HepG2 (cell line): ENCODE results near the gene CNIH3. TPM values are rescaled to one million over a fixed set of nuclear protein-coding genes. Genes with fewer than 3 reads are reported as not detected.

Source experiments
- ATAC-seq: fragments of 200-7000 bp; cut with Tn5 transposase; 3 replicates; pipeline ENCODE4 v1.9.1; 2020; ENCODE audit warnings: mild to moderate bottlenecking, moderate library complexity
- BruUV-seq: library from RNA; stranded (reverse); fragments of 400-500 nt; replicated peaks from 2 replicates; lab custom pipeline; 2021; lab: Mats Ljungman, UMichigan
- CTCF ChIA-PET: fragments of 300-600 bp; formaldehyde crosslinking; extraction: SDS; loops from one replicate; lab custom pipeline; 2021; ENCODE audit warnings: low total read pairs, inconsistent platforms, low intra/inter-chr PET ratio; lab: Yijun Ruan, JAX
- POLR2A ChIA-PET: fragments of 350-600 bp; sonication (Branson Sonifier 250); formaldehyde crosslinking; loops from one replicate; lab custom pipeline; 2020; ENCODE audit warnings: antibody characterized with exemption, inconsistent platforms; lab: Yijun Ruan, JAX
- DNase-seq: peaks from one replicate; pipeline ENCODE4 v3.0.0-alpha.2; 2015; ENCODE audit warnings: low spot score
- FAIRE-seq: peaks from 3 replicates; lab custom pipeline; 2011; peaks lifted over from hg19 to GRCh38; lab: Jason Lieb, UNC
- H2AFZ ChIP-seq: one replicate; pipeline ENCODE4 v1.6.1; 2011; ENCODE audit warnings: low read length, inconsistent platforms
- H3K27ac ChIP-seq: fragments of 300-600 bp; 3 replicates; pipeline ENCODE4 v1.8.0; 2011; ENCODE audit warnings: mixed run types, mild to moderate bottlenecking, mixed read lengths, low read length, inconsistent platforms; ENCODE audit not compliant: insufficient read depth; ENCODE audit errors: extremely low read length
- H3K27me3 ChIP-seq, 2 experiments: fragments of 200-600 bp in 1 of 2; 2 replicates in 1 of 2; 3 replicates in 1 of 2; pipeline versions ENCODE4 v1.6.0 to v1.8.0; 2011; ENCODE audit warnings: low read length in 2 of 2, mild to moderate bottlenecking in 2 of 2, moderate library complexity in 2 of 2, inconsistent platforms in 1 of 2; ENCODE audit not compliant: insufficient read depth in 2 of 2, control insufficient read depth in 1 of 2
- H3K36me3 ChIP-seq, 2 experiments: fragments of 200-600 bp in 1 of 2; replicated peaks in 1 of 2; 2 replicates in 1 of 2; 3 replicates in 1 of 2; pipeline versions ENCODE4 v1.5.1 to v1.8.0; 2011; ENCODE audit warnings: low read length in 2 of 2, inconsistent platforms in 1 of 2; ENCODE audit not compliant: insufficient read depth in 2 of 2, control insufficient read depth in 1 of 2
- H3K4me1 ChIP-seq: 2 replicates; pipeline ENCODE4 v1.5.1; 2012; ENCODE audit warnings: low read length, inconsistent platforms; ENCODE audit not compliant: insufficient read depth
- H3K4me2 ChIP-seq: 2 replicates; pipeline ENCODE4 v1.6.0; 2011; ENCODE audit warnings: low read depth, low read length, inconsistent platforms
- H3K4me3 ChIP-seq, 3 experiments: fragments of 200-600 bp in 1 of 3; sonication (generic), shearing (Covaris generic) in 1 of 3; replicated peaks in 1 of 3; 2 replicates each; pipeline ENCODE4 v1.5.1; 2011 to 2016; ENCODE audit warnings: low read length in 3 of 3, inconsistent platforms in 2 of 3, low read depth in 2 of 3, mild to moderate bottlenecking in 2 of 3, control low read depth in 1 of 3, mixed read lengths in 1 of 3; ENCODE audit not compliant: insufficient read depth in 1 of 3
- H3K79me2 ChIP-seq: one replicate; pipeline ENCODE4 v1.6.1; 2011; ENCODE audit warnings: low read length, inconsistent platforms; ENCODE audit not compliant: insufficient read depth
- H3K9ac ChIP-seq: 2 replicates; pipeline ENCODE4 v1.6.0; 2011; ENCODE audit warnings: mild to moderate bottlenecking, low read depth, low read length, inconsistent platforms; ENCODE audit not compliant: insufficient read depth
- H3K9me3 ChIP-seq: 2 replicates; pipeline ENCODE4 v1.5.1; 2012; ENCODE audit warnings: mild to moderate bottlenecking, low read length
- H4K20me1 ChIP-seq: 2 replicates; pipeline ENCODE4 v1.6.0; 2011; ENCODE audit warnings: inconsistent platforms, mild to moderate bottlenecking, low read length, moderate library complexity; ENCODE audit not compliant: insufficient read depth
- E2F5 ChIP-seq: sonication (generic); formaldehyde crosslinking; conservative IDR thresholded peaks from 2 replicates; pipeline ENCODE4 v1.4.0; 2020; ENCODE audit warnings: missing genetic modification reagents
- MIXL1 ChIP-seq: IDR thresholded peaks from 2 replicates; pipeline ENCODE4 v1.6.1; 2016
- MTF2 ChIP-seq: sonication (generic); formaldehyde crosslinking; IDR thresholded peaks from 2 replicates; pipeline ENCODE4 v1.5.0; 2020; ENCODE audit warnings: missing genetic modification reagents, borderline replicate concordance
- NCOA5 ChIP-seq: sonication (generic); formaldehyde crosslinking; IDR thresholded peaks from 2 replicates; pipeline ENCODE4 v1.4.0; 2020; ENCODE audit warnings: missing genetic modification reagents
- TFE3 ChIP-seq: IDR thresholded peaks from 2 replicates; pipeline ENCODE4 v1.6.1; 2016
- ZBTB20 ChIP-seq: sonication (generic); formaldehyde crosslinking; IDR thresholded peaks from 2 replicates; pipeline ENCODE4 v1.8.1; 2023; ENCODE audit warnings: missing genetic modification reagents, low read depth, mild to moderate bottlenecking, borderline replicate concordance
- ZBTB26 ChIP-seq: IDR thresholded peaks from 2 replicates; pipeline ENCODE4 v1.6.1; 2016; ENCODE audit warnings: missing compliant biosample characterization, missing genetic modification reagents, borderline replicate concordance
- ZNF329 ChIP-seq: sonication (generic); formaldehyde crosslinking; IDR thresholded peaks from 2 replicates; pipeline ENCODE4 v1.9.0; 2021; ENCODE audit warnings: low read depth, mild to moderate bottlenecking, missing genetic modification reagents
- ZNF672 ChIP-seq: sonication (generic); formaldehyde crosslinking; IDR thresholded peaks from 2 replicates; pipeline ENCODE4 v1.8.1; 2022; ENCODE audit warnings: missing genetic modification reagents
- ZNF7 ChIP-seq: IDR thresholded peaks from 2 replicates; pipeline ENCODE4 v1.6.1; 2016; ENCODE audit warnings: missing biosample characterization, missing genetic modification reagents
- ZNF784 ChIP-seq: sonication (generic); formaldehyde crosslinking; IDR thresholded peaks from 2 replicates; pipeline ENCODE4 v1.5.1; 2020; ENCODE audit warnings: missing genetic modification reagents, mild to moderate bottlenecking, borderline replicate concordance
- WGBS: methylation state at CpG from one replicate; pipeline ENCODE4 v1.1.6; 2017; ENCODE audit warnings: low lambda C conversion rate; 5-methylcytosine and 5-hydroxymethylcytosine counted together
- in situ Hi-C: cut with HindIII; loops from 2 replicates; pipeline ENCODE4 v1.10.0; 2017; ENCODE audit warnings: low pct_unique_long_range_greater_than_20kb; ENCODE audit not compliant: extremely low pct_ligation_motif_present
- intact Hi-C: fragments of 100-400 bp; cut with micrococcal nuclease; formaldehyde crosslinking; loops from one replicate; pipeline ENCODE4 v1.10.0; 2022; ENCODE audit not compliant: unreplicated experiment
- polyA plus RNA-seq, 8 experiments: library from polyadenylated mRNA; depleted of rRNA in 3 of 8; stranded (reverse) in 7 of 8; unstranded in 1 of 8; fragments of >200 nt; fragmentation: Illumina TruSeq in 4 of 8; extraction: Trizol in 4 of 8; gene quantifications; 2 replicates each; pipeline versions ENCODE4 v1.2.1 to v1.2.3, GENCODE V29; 2011 to 2016; ENCODE audit warnings: low read depth in 4 of 8, missing spikeins in 1 of 8, mixed read lengths in 1 of 8; ENCODE audit not compliant: insufficient read depth in 1 of 8
- total RNA-seq, 5 experiments: library from RNA; depleted of rRNA; stranded (reverse); fragments of >200 nt; fragmentation: Illumina TruSeq; extraction: Trizol; gene quantifications; 2 replicates each; pipeline ENCODE4 v1.2.3, GENCODE V29; 2016; ENCODE audit warnings: low read depth in 1 of 5

The CNIH3 gene
- total and polyA plus RNA-seq, 2 of the 13 experiments (the other 11 are each of a cell fraction or from before 2014, with no cell fraction given), result 0.36 to 1.1 TPM

GRCh38 chr1:224696891-224697765, 81.0 kb downstream of the CNIH3 start:
- in situ Hi-C loops (no loop called here), intact Hi-C loops (no loop called here)
- H3K4me1 ChIP-seq, result no peaks in the 10 kb centered on the region
- H3K4me3 ChIP-seq, result no peak overlapping the region
- ATAC-seq (no peak), DNase-seq (no peak), FAIRE-seq (no peak)
- no peaks in the 10 kb centered on the region for H4K20me1 ChIP-seq
- no peak overlapping the region for H2AFZ ChIP-seq
- POLR2A ChIA-PET, result no interaction called here
- no TSS peak for BruUV-seq
- no peaks in the 10 kb centered on the region for H3K79me2 ChIP-seq
- H3K27me3 ChIP-seq, result no peaks in the 10 kb centered on the region; a peak in 1 of 5 replicates
- H3K4me2 ChIP-seq, result no peak overlapping the region
- 55% methylated on average over 14 of the region's 14 CpGs for WGBS
- H3K9ac ChIP-seq, result no peak overlapping the region
- no peaks in the 10 kb centered on the region for H3K36me3 ChIP-seq
- H3K9me3 ChIP-seq, result no peaks in the 10 kb centered on the region
- TF ChIP-seq ZNF672, result no peak
- no peak for TF ChIP-seq ZNF784
- TF ChIP-seq TFE3 (CRISPR knock-in tag), result no peak
- no peak for TF ChIP-seq ZBTB26
- no peak for TF ChIP-seq ZNF7 (CRISPR knock-in tag)
- no peak for TF ChIP-seq MTF2 (CRISPR knock-in tag)
- TF ChIP-seq NCOA5 (CRISPR knock-in tag), result no peak
- TF ChIP-seq ZNF329 (CRISPR knock-in tag), result no peak
- TF ChIP-seq ZBTB20 (CRISPR knock-in tag), result no peak
- no peak for TF ChIP-seq E2F5 (CRISPR knock-in tag)
- no peak for TF ChIP-seq MIXL1
- H3K27ac ChIP-seq, result no peak overlapping the region
- CTCF ChIA-PET, result no interaction called here
